GM19463 (cell line): ENCODE results near the gene RPF1.
"Not testable (repeated sequence)": the region's sequence is repeated elsewhere in the genome, so short reads cannot be mapped to it uniquely, and the experiment has no call there.

Experiments
- ATAC-seq: cut with Tn5 transposase; IDR thresholded peaks from one replicate; pipeline ENCODE4 v1.9.1; 2021; ENCODE audit warnings: mild to moderate bottlenecking, moderate library complexity; ENCODE audit not compliant: unreplicated experiment

RPF1 gene

GRCh38 chr1:84478876-84479868 is at the start of gene RPF1:
Gene RPF1 (plus strand): TSS chr1:84479266. CDS start chr1:84479282, 16 bp downstream.
- ATAC-seq: peak; percentile 96

- no peak for ATAC-seq
These were observed 48.5 kb upstream of the RPF1 start for GRCh38 chr1:84430546-84430945.

- ATAC-seq: peak; percentile 36
These were observed 45.6 kb upstream of the RPF1 start for GRCh38 chr1:84433258-84434080.

GRCh38 chr1:84434081-84434769 is 44.8 kb upstream of the RPF1 start:
- no peak for ATAC-seq

GRCh38 chr1:84434801-84435549 is 44.1 kb upstream of the RPF1 start:
- ATAC-seq: peak; percentile 51

- peak; percentile 36 for ATAC-seq
These were observed 42.0 kb upstream of the RPF1 start for GRCh38 chr1:84436876-84437655.

- peak; percentile 93 for ATAC-seq
These were observed 36.8 kb upstream of the RPF1 start for GRCh38 chr1:84442256-84442655.

- not testable (repeated sequence) for ATAC-seq
These were observed 36.1 kb upstream of the RPF1 start for GRCh38 chr1:84442747-84443646.

GRCh38 chr1:84448704-84449103 is 30.4 kb upstream of the RPF1 start:
- not testable (repeated sequence) for ATAC-seq

- ATAC-seq: no peak
These were observed 28.2 kb upstream of the RPF1 start for GRCh38 chr1:84450910-84451309.

- ATAC-seq: no peak
These were observed 26.6 kb upstream of the RPF1 start for GRCh38 chr1:84452436-84452835.

GRCh38 chr1:84462118-84462517 is 16.9 kb upstream of the RPF1 start:
- no peak for ATAC-seq

- ATAC-seq: no peak
These were observed 11.8 kb upstream of the RPF1 start for GRCh38 chr1:84467298-84467697.

GRCh38 chr1:84476225-84476624 is 2.8 kb upstream of the RPF1 start:
- ATAC-seq: no peak

GRCh38 chr1:84479998-84480397 is 932 bp downstream of the RPF1 start:
- no peak for ATAC-seq

GRCh38 chr1:84480650-84481049 is 1.6 kb downstream of the RPF1 start:
- no peak for ATAC-seq

GRCh38 chr1:84481317-84481716 is 2.3 kb downstream of the RPF1 start:
- ATAC-seq: no peak

GRCh38 chr1:84488107-84488506 is 9.0 kb downstream of the RPF1 start:
- no peak for ATAC-seq
